Islet of Langerhans (tissue), 1 donor: ENCODE results near the gene RRP12.
"Not testable (repeated sequence)": the region's sequence is repeated elsewhere in the genome, so short reads cannot be mapped to it uniquely, and the experiment has no call there.

Experiments used
- FAIRE-seq: peaks from one replicate; lab custom pipeline; 2011; peaks lifted over from hg19 to GRCh38; lab: Jason Lieb, UNC

Gene RRP12

GRCh38 chr10:97406483-97406882 lies 5.3 kb upstream of the RRP12 start:
- FAIRE-seq: not testable (repeated sequence)

- FAIRE-seq: no peak
Observed at GRCh38 chr10:97406064-97406463, 4.9 kb upstream of the RRP12 start.

GRCh38 chr10:97404044-97404443 lies 2.9 kb upstream of the RRP12 start:
- no peak for FAIRE-seq

- no peak for FAIRE-seq
Observed at GRCh38 chr10:97401455-97401919, 347 bp upstream of the RRP12 start.

- no peak for FAIRE-seq
Observed at GRCh38 chr10:97399843-97400545, 1.1 kb downstream of the RRP12 start.

GRCh38 chr10:97396056-97396455 lies 5.1 kb downstream of the RRP12 start:
- no peak for FAIRE-seq

- no peak for FAIRE-seq
Observed at GRCh38 chr10:97393034-97393573, 8.0 kb downstream of the RRP12 start.

- FAIRE-seq: no peak
Observed at GRCh38 chr10:97390091-97390490, 11.0 kb downstream of the RRP12 start.

- FAIRE-seq: no peak
Observed at GRCh38 chr10:97388152-97388551, 13.0 kb downstream of the RRP12 start.

GRCh38 chr10:97385565-97385964 lies 15.6 kb downstream of the RRP12 start:
- no peak for FAIRE-seq

- FAIRE-seq: no peak
Observed at GRCh38 chr10:97384641-97385040, 16.5 kb downstream of the RRP12 start.

- no peak for FAIRE-seq
Observed at GRCh38 chr10:97384156-97384555, 17.0 kb downstream of the RRP12 start.

- FAIRE-seq: no peak
Observed at GRCh38 chr10:97383159-97383558, 18.0 kb downstream of the RRP12 start.

GRCh38 chr10:97381626-97382025 lies 19.5 kb downstream of the RRP12 start:
- no peak for FAIRE-seq

- FAIRE-seq: no peak
Observed at GRCh38 chr10:97380516-97380915, 20.6 kb downstream of the RRP12 start.

- no peak for FAIRE-seq
Observed at GRCh38 chr10:97378933-97379921, 21.9 kb downstream of the RRP12 start.

GRCh38 chr10:97376413-97376812 lies 24.7 kb downstream of the RRP12 start:
- no peak for FAIRE-seq

GRCh38 chr10:97373456-97373855 lies 27.7 kb downstream of the RRP12 start:
- FAIRE-seq: no peak

GRCh38 chr10:97372233-97372875 lies 28.8 kb downstream of the RRP12 start:
- FAIRE-seq: no peak

GRCh38 chr10:97371696-97372095 lies 29.4 kb downstream of the RRP12 start:
- FAIRE-seq: no peak

- no peak for FAIRE-seq
Observed at GRCh38 chr10:97367126-97367649, 34.0 kb downstream of the RRP12 start.

- FAIRE-seq: no peak
Observed at GRCh38 chr10:97366572-97366971, 34.6 kb downstream of the RRP12 start.
